ENCODE data around the gene PLCG1. TPM values are rescaled to one million over a fixed set of nuclear protein-coding genes. Genes with fewer than 3 reads are reported as not detected.

PLCG1 gene
- total RNA-seq, 2 experiments from 2014 or later, result 387 to 404 TPM

- intact Hi-C loops (cut with DNase I, micrococcal nuclease), result no loop called here
- no peaks in the 10 kb centered on the region for H3K9me3 ChIP-seq (ENCODE audit: control insufficient read depth in 1 of 2, insufficient read depth in 1 of 2, low read length in 2 of 2)
- H3K27me3 ChIP-seq (ENCODE audit: control insufficient read depth in 1 of 2, insufficient read depth in 2 of 2, low read length in 2 of 2), result no peaks in the 10 kb centered on the region
- no peak for DNase-seq
- Mint-ChIP-seq H3K27me3 (no peaks in the 10 kb centered on the region), H3K27ac (peak overlapping the region; percentile 96), H3K4me1 (ENCODE audit: low read depth) (peaks cover 77% of the 10 kb centered on the region), H3K36me3 (ENCODE audit: low read depth) (peaks cover 80% of the 10 kb centered on the region), H3K4me3 (no peak overlapping the region), H3K9me3 (no peaks in the 10 kb centered on the region)
- peaks cover 89% of the 10 kb centered on the region for H3K4me1 ChIP-seq (ENCODE audit: insufficient read depth, low read length)
- no peak overlapping the region for H3K4me3 ChIP-seq (ENCODE audit: low read length)
- no peak for TF ChIP-seq CTCF (IDR thresholded peaks at IDR 0.05)
- peak overlapping the region; percentile 78 to 85 for H3K27ac ChIP-seq (ENCODE audit: low read depth in 1 of 2, low read length in 2 of 2)
- ChIA-PET CTCF (interaction anchor here (2.3 kb wide), 1 partner anchor 27 kb away, joined by 8 read pairs; no protein-coding TSS in a partner anchor), POLR2A (no interaction called here)
- ATAC-seq (ENCODE audit: poor library complexity), result no peak
- H3K36me3 ChIP-seq (ENCODE audit: insufficient read depth, low read length), result peaks cover 85% of the 10 kb centered on the region
Measured at GRCh38 chr20:41162396-41162795, 25.1 kb downstream of the PLCG1 start.

- intact Hi-C loops (cut with DNase I, micrococcal nuclease), result no loop called here
- POLR2A ChIA-PET, result no interaction called here
- H3K36me3 Mint-ChIP-seq (ENCODE audit: low read depth), result peaks cover 91% of the 10 kb centered on the region
Measured at GRCh38 chr20:41163821-41164220, 26.5 kb downstream of the PLCG1 start.

GRCh38 chr20:41165001-41165882 is 27.9 kb downstream of the PLCG1 start:
- Mint-ChIP-seq H3K4me3 (no peak overlapping the region), H3K36me3 (ENCODE audit: low read depth) (peaks cover 96% of the 10 kb centered on the region), H3K9me3 (no peaks in the 10 kb centered on the region), H3K27me3 (no peaks in the 10 kb centered on the region), H3K27ac (peak overlapping the region; percentile 96), H3K4me1 (ENCODE audit: low read depth) (peaks cover 51% of the 10 kb centered on the region)
- H3K4me3 ChIP-seq (ENCODE audit: low read length), result no peak overlapping the region
- intact Hi-C loops (cut with DNase I, micrococcal nuclease), result no loop called here
- no peak for TF ChIP-seq CTCF (IDR thresholded peaks at IDR 0.05)
- H3K27ac ChIP-seq (ENCODE audit: low read depth in 1 of 2, low read length in 2 of 2), result peak overlapping the region; percentile 3 to 18
- peaks cover 76% of the 10 kb centered on the region for H3K4me1 ChIP-seq (ENCODE audit: insufficient read depth, low read length)
- no peaks in the 10 kb centered on the region for H3K9me3 ChIP-seq (ENCODE audit: control insufficient read depth in 1 of 2, insufficient read depth in 1 of 2, low read length in 2 of 2)
- CTCF ChIA-PET, result interaction anchor here (1.2 to 1.5 kb wide), 2 partner anchors 8 to 30 kb away, joined by 3 to 6 read pairs; no protein-coding TSS in a partner anchor
- ATAC-seq (ENCODE audit: poor library complexity) (no peak), DNase-seq (no peak)
- no peaks in the 10 kb centered on the region for H3K27me3 ChIP-seq (ENCODE audit: control insufficient read depth in 1 of 2, insufficient read depth in 2 of 2, low read length in 2 of 2)
- H3K36me3 ChIP-seq (ENCODE audit: insufficient read depth, low read length), result peaks cover 100% of the 10 kb centered on the region
- POLR2A ChIA-PET, result interaction anchor here (0.7 to 1.3 kb wide), 2 partner anchors 8 to 27 kb away, joined by 3 to 8 read pairs; no protein-coding TSS in a partner anchor

More at GRCh38 chr20:41163821-41164220, 26.5 kb downstream of the PLCG1 start:
- no peaks in the 10 kb centered on the region for H3K27me3 Mint-ChIP-seq
- Histone ChIP-seq H3K36me3 (ENCODE audit: insufficient read depth, low read length) (peaks cover 99% of the 10 kb centered on the region), H3K9me3 (ENCODE audit: control insufficient read depth in 1 of 2, insufficient read depth in 1 of 2, low read length in 2 of 2) (no peaks in the 10 kb centered on the region), H3K27ac (ENCODE audit: low read depth in 1 of 2, low read length in 2 of 2) (no peak overlapping the region), H3K27me3 (ENCODE audit: control insufficient read depth in 1 of 2, insufficient read depth in 2 of 2, low read length in 2 of 2) (no peaks in the 10 kb centered on the region), H3K4me3 (ENCODE audit: low read length) (no peak overlapping the region), H3K4me1 (ENCODE audit: insufficient read depth, low read length) (peaks cover 89% of the 10 kb centered on the region)
- DNase-seq (no peak), ATAC-seq (ENCODE audit: poor library complexity) (no peak)
- H3K27ac Mint-ChIP-seq, result peak overlapping the region; percentile 96
- peaks cover 63% of the 10 kb centered on the region for H3K4me1 Mint-ChIP-seq (ENCODE audit: low read depth)
- no peaks in the 10 kb centered on the region for H3K9me3 Mint-ChIP-seq
- TF ChIP-seq CTCF (IDR thresholded peaks at IDR 0.05), result no peak
- no peak overlapping the region for H3K4me3 Mint-ChIP-seq
- CTCF ChIA-PET, result interaction anchor here (0.6 to 2.3 kb wide), 4 partner anchors 9 to 538 kb away, joined by 3 to 8 read pairs (median 4); no protein-coding TSS in a partner anchor
